Panc1 (cell line): ENCODE results near the gene TMEM151B. TPM values are rescaled to one million over a fixed set of nuclear protein-coding genes. Genes with fewer than 3 reads are reported as not detected.

ENCODE experiments used
- ATAC-seq: fragments of 200-7000 bp; cut with Tn5 transposase; 2 replicates; pipeline ENCODE4 v1.9.1; 2020; ENCODE audit warnings: mild to moderate bottlenecking, moderate library complexity
- BruUV-seq: library from RNA; stranded (reverse); fragments of 400-500 nt; replicated peaks from 2 replicates; lab custom pipeline; 2021; lab: Mats Ljungman, UMichigan
- CTCF ChIA-PET: fragments of 300-600 bp; sonication (Branson Sonifier 250); formaldehyde crosslinking; loops from one replicate; lab custom pipeline; 2022; ENCODE audit warnings: antibody characterized with exemption; lab: Charles Lee
- POLR2A ChIA-PET: fragments of 300-600 bp; sonication (Branson Sonifier 250); formaldehyde crosslinking; loops from one replicate; lab custom pipeline; 2022; ENCODE audit warnings: antibody characterized with exemption; lab: Charles Lee
- DNase-seq: peaks from one replicate; pipeline ENCODE4 v3.0.0-alpha.2; 2010; ENCODE audit warnings: low read depth, low spot score
- H3K27ac ChIP-seq: 2 replicates; pipeline ENCODE4 v1.5.1; 2011; ENCODE audit warnings: mild to moderate bottlenecking, low read length, inconsistent platforms
- H3K27me3 ChIP-seq: fragments of 200-500 bp; sonication (Bioruptor generic); 2 replicates; pipeline ENCODE4 v1.6.0; 2014; ENCODE audit warnings: low read length, inconsistent platforms; ENCODE audit not compliant: control insufficient read depth, insufficient read depth
- H3K36me3 ChIP-seq: fragments of 200-500 bp; sonication (Bioruptor generic); 2 replicates; pipeline ENCODE4 v1.5.1; 2014; ENCODE audit warnings: inconsistent platforms, mild to moderate bottlenecking, low read length, moderate library complexity; ENCODE audit not compliant: control insufficient read depth, insufficient read depth
- H3K4me1 ChIP-seq: 2 replicates; pipeline ENCODE4 v1.5.1; 2011; ENCODE audit warnings: inconsistent platforms, mild to moderate bottlenecking, low read length, moderate library complexity; ENCODE audit not compliant: control insufficient read depth, insufficient read depth
- H3K4me3 ChIP-seq, 2 experiments: 2 replicates each; pipeline ENCODE4 v1.5.1; 2011 to 2012; ENCODE audit warnings: low read depth in 2 of 2, low read length in 2 of 2, mild to moderate bottlenecking in 2 of 2, inconsistent platforms in 1 of 2, moderate library complexity in 1 of 2
- H3K9me3 ChIP-seq: fragments of 200-500 bp; sonication (Bioruptor generic); 2 replicates; pipeline ENCODE4 v1.5.1; 2014; ENCODE audit warnings: low read depth, mild to moderate bottlenecking, inconsistent platforms, low read length, moderate library complexity; ENCODE audit not compliant: control insufficient read depth, insufficient read depth
- CTCF ChIP-seq: fragments of 450-650 bp; IDR thresholded peaks from 2 replicates; pipeline ENCODE4 v1.5.1; 2017; ENCODE audit warnings: mild to moderate bottlenecking
- POLR2AphosphoS5 ChIP-seq: IDR thresholded peaks from 2 replicates; pipeline ENCODE4 v1.6.1; 2012; ENCODE audit warnings: mild to moderate bottlenecking, low read depth, low read length, moderate library complexity
- REST ChIP-seq, 2 experiments: IDR thresholded peaks; 2 replicates each; pipeline ENCODE4 v1.6.1; 2011 to 2012; ENCODE audit warnings: low read depth in 2 of 2, control low read depth in 1 of 2, low read length in 1 of 2, mild to moderate bottlenecking in 1 of 2, moderate library complexity in 1 of 2; ENCODE audit not compliant: insufficient read depth in 1 of 2
- SIN3A ChIP-seq: IDR thresholded peaks from 2 replicates; pipeline ENCODE4 v1.6.1; 2012; ENCODE audit warnings: low read depth, mild to moderate bottlenecking, low read length, moderate library complexity, borderline replicate concordance; ENCODE audit not compliant: insufficient read depth
- TCF7L2 ChIP-seq: IDR thresholded peaks from 2 replicates; pipeline ENCODE4 v1.6.1; 2011; ENCODE audit warnings: mild to moderate bottlenecking, low read depth, low read length, inconsistent platforms
- in situ Hi-C: cut with HindIII; loops from 2 replicates; pipeline ENCODE4 v1.10.0; 2016; ENCODE audit warnings: low sequenced_read_pairs, low pct_unique_long_range_greater_than_20kb
- intact Hi-C: fragments of 100-400 bp; cut with micrococcal nuclease; formaldehyde crosslinking; loops from one replicate; pipeline ENCODE4 v1.10.0; 2022; ENCODE audit not compliant: unreplicated experiment
- total RNA-seq: library from RNA; stranded (reverse); gene quantifications from one replicate; pipeline ENCODE4 v1.2.1, GENCODE V29; 2021; ENCODE audit not compliant: unreplicated experiment

TMEM151B gene
- total RNA-seq, 1 experiment from 2014 or later: 0.18 TPM

- intact Hi-C loops (loop anchor here (5.0 kb wide), 1 partner anchor 51 kb away; no protein-coding TSS in a partner anchor), in situ Hi-C loops (no loop called here)
- no peaks in the 10 kb centered on the region for H3K4me1 ChIP-seq
- H3K4me3 ChIP-seq: no peak overlapping the region
- H3K36me3 ChIP-seq: no peaks in the 10 kb centered on the region
- H3K9me3 ChIP-seq: no peaks in the 10 kb centered on the region
- POLR2A ChIA-PET: no interaction called here
- BruUV-seq: no TSS peak
- H3K27ac ChIP-seq: no peak overlapping the region
- DNase-seq (no peak), ATAC-seq (no peak)
- CTCF ChIA-PET: no interaction called here
- TF ChIP-seq POLR2AphosphoS5: no peak
- no peak for TF ChIP-seq CTCF
- no peak for TF ChIP-seq REST (IDR thresholded peaks at IDR 0.05; ENCODE audit: insufficient read depth in 1 of 2, low read depth in 2 of 2, low read length in 1 of 2)
- no peak for TF ChIP-seq SIN3A
- no peak for TF ChIP-seq TCF7L2
- H3K27me3 ChIP-seq: peaks cover 23% of the 10 kb centered on the region; the same call in 1 of the 2 replicates
Measured at GRCh38 chr6:44286285-44286565, 16.0 kb downstream of the TMEM151B start.

GRCh38 chr6:44286747-44287146, 16.5 kb downstream of the TMEM151B start:
- H3K4me3 ChIP-seq: no peak overlapping the region
- TF ChIP-seq POLR2AphosphoS5 (no peak), REST (IDR thresholded peaks at IDR 0.05; ENCODE audit: insufficient read depth in 1 of 2, low read depth in 2 of 2, low read length in 1 of 2) (no peak), SIN3A (no peak), TCF7L2 (no peak), CTCF (no peak)
- H3K27me3 ChIP-seq: peaks cover 23% of the 10 kb centered on the region; the same call in 1 of the 2 replicates
- no peak for ATAC-seq
- intact Hi-C loops (loop anchor here (5.0 kb wide), 1 partner anchor 51 kb away; no protein-coding TSS in a partner anchor), in situ Hi-C loops (no loop called here)
- ChIA-PET CTCF (no interaction called here), POLR2A (no interaction called here)
- H3K27ac ChIP-seq: no peak overlapping the region
- DNase-seq: no peak
- BruUV-seq: no TSS peak
- no peaks in the 10 kb centered on the region for H3K9me3 ChIP-seq
- H3K36me3 ChIP-seq: no peaks in the 10 kb centered on the region
- no peaks in the 10 kb centered on the region for H3K4me1 ChIP-seq
